GM12801 (cell line): ENCODE results near the gene NLRX1.

Experiments used
- CTCF ChIP-seq: IDR thresholded peaks from one replicate; pipeline ENCODE4 v1.5.1; 2011; ENCODE audit warnings: control low read depth; ENCODE audit not compliant: insufficient read length; ENCODE audit errors: extremely low read depth

The NLRX1 gene

DNA sequence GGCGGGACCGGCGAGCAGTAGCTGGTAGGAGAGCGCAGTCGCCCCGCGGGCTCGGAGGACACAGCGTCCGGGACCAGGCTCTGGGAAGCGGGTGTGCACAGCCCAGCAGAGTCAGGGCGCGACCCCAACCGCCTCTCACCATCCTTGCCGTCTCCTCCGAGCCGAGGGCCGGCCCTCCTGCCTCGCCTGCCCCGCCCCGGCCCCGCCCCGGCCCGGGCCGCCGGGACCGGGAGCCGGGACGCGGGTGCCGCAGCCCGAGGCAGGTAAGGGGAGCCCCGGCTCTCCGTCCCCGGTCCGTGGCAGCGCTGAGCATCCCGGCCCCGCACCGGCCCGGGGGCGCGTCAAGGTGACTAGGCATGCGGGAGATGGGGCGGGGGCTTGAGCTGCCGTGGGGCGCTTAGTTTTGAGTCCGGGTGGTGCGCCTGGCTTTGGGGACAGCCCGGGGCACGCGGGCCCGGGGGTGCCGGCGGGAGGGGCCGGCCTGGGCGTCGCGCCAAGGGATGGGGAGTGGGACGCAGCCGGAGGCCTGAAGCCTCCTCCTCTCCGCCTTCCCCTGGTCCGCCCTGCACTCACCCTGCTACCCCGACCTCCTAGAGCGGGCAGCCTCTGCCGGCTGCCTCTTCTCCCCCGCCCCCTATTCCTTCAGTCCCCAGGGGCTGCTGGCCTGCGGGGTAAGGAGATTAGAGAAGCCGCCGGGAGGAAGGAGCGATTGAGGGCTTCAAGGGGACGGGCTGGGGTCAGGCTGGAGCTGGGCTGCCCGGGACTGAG is 19.3 kb upstream of the NLRX1 start, which contains the start of gene ABCG4:
Gene ABCG4 (plus strand): TSS at position 35 of the 768 bp plus-strand sequence. CDS start 914 bp downstream, outside the sequence.
- TF ChIP-seq CTCF: no peak

GRCh38 chr11:119149786-119150275 is 18.7 kb upstream of the NLRX1 start:
- TF ChIP-seq CTCF: no peak

DNA sequence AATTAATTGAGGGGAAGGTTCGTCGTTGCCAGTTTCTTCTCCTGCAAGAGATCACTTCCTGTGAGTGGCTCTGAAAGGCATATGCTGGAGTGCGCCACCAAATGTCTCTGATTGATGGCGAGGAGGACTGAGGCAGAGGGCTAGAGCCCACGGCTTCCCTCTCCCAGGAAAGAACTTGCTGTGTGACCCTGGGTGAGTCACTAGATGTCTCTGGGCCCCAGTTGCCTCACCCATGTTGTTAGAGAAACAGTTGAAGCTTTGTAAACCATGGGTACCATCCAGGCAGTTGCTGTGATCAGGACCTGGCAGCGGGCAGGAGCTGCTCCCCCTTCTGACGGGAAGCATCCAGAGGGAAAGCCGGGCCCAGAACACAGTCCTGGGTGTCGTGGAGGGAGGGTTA is 16.5 kb upstream of the NLRX1 start:
- no peak for TF ChIP-seq CTCF

DNA sequence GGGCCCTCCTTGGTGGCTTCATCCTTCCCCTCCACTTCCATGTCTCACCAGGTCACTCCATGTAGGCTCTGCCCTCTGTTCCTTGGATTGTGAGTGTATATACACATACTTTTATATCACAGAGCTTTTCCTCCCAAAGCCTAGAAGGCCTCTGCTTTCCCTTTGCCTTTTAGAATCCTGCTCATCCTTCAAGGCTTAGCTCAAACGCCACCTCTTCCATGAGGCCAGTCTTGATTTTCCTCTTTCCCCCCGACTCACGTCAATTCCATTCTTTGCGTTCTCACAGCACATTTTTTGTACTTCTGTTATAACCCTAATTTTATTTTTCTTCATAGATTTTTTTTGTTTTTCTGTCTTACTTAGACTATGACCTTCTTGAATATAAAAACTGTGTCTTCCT is 15.9 kb upstream of the NLRX1 start:
- no peak for TF ChIP-seq CTCF

DNA sequence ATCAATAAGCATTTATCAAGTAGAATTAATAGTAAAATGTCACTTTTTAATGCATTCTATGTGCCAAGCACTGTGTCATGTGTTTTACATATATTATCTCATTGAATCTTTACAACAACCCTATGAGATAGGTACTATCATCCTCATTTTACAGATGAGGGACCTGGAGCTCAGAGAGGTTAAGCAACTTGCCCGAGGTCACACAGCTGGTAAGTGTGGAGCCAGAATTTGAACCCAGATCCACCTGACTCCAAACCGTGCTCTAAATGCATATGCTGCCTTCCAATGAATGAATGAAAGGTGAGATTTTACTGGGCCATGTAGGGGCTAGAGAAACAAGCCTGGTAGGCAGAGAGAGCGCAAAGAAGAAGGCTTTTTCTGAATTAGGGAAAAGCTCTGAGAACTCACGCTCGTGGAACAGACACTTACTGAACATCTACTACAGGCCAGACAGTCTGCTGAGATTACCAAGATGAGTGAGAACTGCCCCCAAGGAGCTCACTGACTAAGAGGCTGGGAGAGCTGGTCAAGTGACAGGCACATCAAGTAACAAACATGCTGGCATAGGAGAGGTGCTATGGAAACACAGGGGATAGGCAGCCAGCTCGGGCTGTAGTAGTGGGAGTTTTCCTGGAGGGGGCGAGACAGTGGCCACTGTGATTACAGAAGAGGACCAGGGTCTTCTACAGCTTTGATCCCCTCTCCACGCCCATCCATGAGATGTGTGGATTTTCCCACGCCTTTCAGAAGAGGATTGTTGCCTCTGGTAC is 15.3 kb upstream of the NLRX1 start:
- no peak for TF ChIP-seq CTCF

GRCh38 chr11:119154178-119154577 is 14.3 kb upstream of the NLRX1 start:
- no peak for TF ChIP-seq CTCF

- TF ChIP-seq CTCF: no peak
Measured at GRCh38 chr11:119155733-119156492, 12.6 kb upstream of the NLRX1 start.
